Uterus (tissue), 4 donors: Measurements from ENCODE around the gene BOLA3. TPM values are rescaled to one million over a fixed set of nuclear protein-coding genes. Genes with fewer than 3 reads are reported as not detected.

Source experiments
- DNase-seq, 2 donors: peaks; one replicate each; pipeline ENCODE4 v3.0.0-alpha.2; 2019 to 2020
- H3K27ac ChIP-seq, 2 donors: fragments of 200-600 bp; sonication (generic); 1 replicate in 1 of 2; 2 replicates in 1 of 2; pipeline ENCODE4 v1.5.1; 2016 to 2018
- H3K27me3 ChIP-seq, 2 donors: fragments of 200-600 bp; sonication (generic); one replicate each; pipeline ENCODE4 v1.5.1; 2018 to 2019; ENCODE audit warnings: control low read depth in 1 of 2
- H3K36me3 ChIP-seq, 2 donors: fragments of 200-600 bp; sonication (generic); one replicate each; pipeline ENCODE4 v1.5.1; 2019; ENCODE audit warnings: control low read depth in 1 of 2
- H3K4me1 ChIP-seq, 2 donors: fragments of 200-600 bp; sonication (generic); one replicate each; pipeline ENCODE4 v1.5.1; 2018 to 2019; ENCODE audit warnings: control low read depth in 1 of 2
- H3K4me3 ChIP-seq, 2 donors: fragments of 200-600 bp; sonication (generic); 1 replicate in 1 of 2; 2 replicates in 1 of 2; pipeline ENCODE4 v1.5.1; 2018 to 2019; ENCODE audit warnings: mild to moderate bottlenecking in 1 of 2
- H3K9me3 ChIP-seq, 2 donors: fragments of 200-600 bp; sonication (generic); one replicate each; pipeline ENCODE4 v1.5.1; 2019; ENCODE audit warnings: control low read depth in 1 of 2
- CTCF ChIP-seq, 4 experiments: fragments of 200-600 bp in 2 of 4; fragments of 450-650 bp in 2 of 4; sonication (generic) in 2 of 4; IDR thresholded peaks; one replicate each; pipeline ENCODE4 v1.5.1; 2016 to 2019; ENCODE audit warnings: antibody characterized with exemption in 4 of 4, mild to moderate bottlenecking in 2 of 4, moderate library complexity in 1 of 4
- POLR2A ChIP-seq, 2 donors: fragments of 450-650 bp; IDR thresholded peaks; one replicate each; pipeline ENCODE4 v1.6.1; 2016; ENCODE audit warnings: antibody characterized with exemption in 2 of 2, mild to moderate bottlenecking in 1 of 2, moderate library complexity in 1 of 2
- intact Hi-C: fragments of 100-400 bp; cut with DNase I; formaldehyde crosslinking; loops from one replicate; pipeline ENCODE4 v1.15.1; 2023; ENCODE audit warnings: low total_unique reads
- total RNA-seq, 4 donors: library from RNA; depleted of rRNA in 3 of 4; stranded (reverse); fragments of >200 nt in 3 of 4; gene quantifications; one replicate each; pipeline versions ENCODE4 v1.1.0 to v1.2.4, GENCODE V29; 2014 to 2023
- donor health status: DM: yes; HTN: yes; CAD: no.

BOLA3 gene
- total RNA-seq, 4 donors from 2014 or later = 9.1 to 54.4 (median 16.1) TPM

- TF ChIP-seq CTCF (IDR thresholded peaks at IDR 0.05) (no peak), POLR2A (IDR thresholded peaks at IDR 0.05) (no peak)
- H3K4me1 ChIP-seq = peaks cover 0 to 14% of the 10 kb centered on the region in 2 donors
- peak overlapping the region; percentile 68 to 77 for H3K27ac ChIP-seq
- intact Hi-C loops = no loop called here
- H3K4me3 ChIP-seq = peak overlapping the region; percentile 52 to 82
- DNase-seq = no peak
- H3K36me3 ChIP-seq = no peaks in the 10 kb centered on the region
- no peaks in the 10 kb centered on the region for H3K9me3 ChIP-seq
- no peaks in the 10 kb centered on the region for H3K27me3 ChIP-seq
Observed at GRCh38 chr2:74148457-74149246, 940 bp upstream of the BOLA3 start.

GRCh38 chr2:74146929-74147726, 584 bp downstream of the BOLA3 start:
- no peaks in the 10 kb centered on the region for H3K36me3 ChIP-seq
- intact Hi-C loops = no loop called here
- no peak for DNase-seq
- H3K4me1 ChIP-seq = peaks cover 0 to 14% of the 10 kb centered on the region in 2 donors
- TF ChIP-seq POLR2A (IDR thresholded peaks at IDR 0.05) (no peak), CTCF (IDR thresholded peaks at IDR 0.05) (no peak)
- H3K4me3 ChIP-seq = peak overlapping the region; percentile 52 to 82
- no peaks in the 10 kb centered on the region for H3K27me3 ChIP-seq
- peak overlapping the region; percentile 68 to 77 for H3K27ac ChIP-seq
- no peaks in the 10 kb centered on the region for H3K9me3 ChIP-seq

DNA sequence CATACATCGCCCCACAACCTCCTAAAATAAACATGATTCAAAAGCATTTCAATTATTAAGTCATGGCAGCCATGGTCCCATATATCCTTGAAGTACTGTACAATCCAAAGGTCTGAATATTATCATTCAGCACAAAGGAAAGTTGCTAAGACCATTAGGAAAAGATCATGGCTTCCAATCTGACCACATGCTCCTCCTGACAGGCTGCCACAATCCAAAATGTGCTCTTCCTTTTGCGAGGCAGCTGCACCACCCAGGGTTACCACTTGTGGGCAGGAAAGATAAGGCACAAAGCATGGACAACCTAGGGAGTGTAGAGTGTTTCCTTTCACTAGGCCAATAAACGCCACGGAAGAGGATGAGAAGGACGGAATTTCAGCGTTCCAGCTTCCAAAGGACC, 5.4 kb downstream of the BOLA3 start:
- Histone ChIP-seq H3K27ac (no peak overlapping the region), H3K27me3 (no peaks in the 10 kb centered on the region), H3K36me3 (no peaks in the 10 kb centered on the region), H3K4me1 (peaks cover 0 to 10% of the 10 kb centered on the region in 2 donors), H3K9me3 (no peaks in the 10 kb centered on the region), H3K4me3 (no peak overlapping the region)
- DNase-seq = no peak
- intact Hi-C loops = no loop called here
- no peak for TF ChIP-seq CTCF (IDR thresholded peaks at IDR 0.05)
- TF ChIP-seq POLR2A (IDR thresholded peaks at IDR 0.05) = no peak

DNA sequence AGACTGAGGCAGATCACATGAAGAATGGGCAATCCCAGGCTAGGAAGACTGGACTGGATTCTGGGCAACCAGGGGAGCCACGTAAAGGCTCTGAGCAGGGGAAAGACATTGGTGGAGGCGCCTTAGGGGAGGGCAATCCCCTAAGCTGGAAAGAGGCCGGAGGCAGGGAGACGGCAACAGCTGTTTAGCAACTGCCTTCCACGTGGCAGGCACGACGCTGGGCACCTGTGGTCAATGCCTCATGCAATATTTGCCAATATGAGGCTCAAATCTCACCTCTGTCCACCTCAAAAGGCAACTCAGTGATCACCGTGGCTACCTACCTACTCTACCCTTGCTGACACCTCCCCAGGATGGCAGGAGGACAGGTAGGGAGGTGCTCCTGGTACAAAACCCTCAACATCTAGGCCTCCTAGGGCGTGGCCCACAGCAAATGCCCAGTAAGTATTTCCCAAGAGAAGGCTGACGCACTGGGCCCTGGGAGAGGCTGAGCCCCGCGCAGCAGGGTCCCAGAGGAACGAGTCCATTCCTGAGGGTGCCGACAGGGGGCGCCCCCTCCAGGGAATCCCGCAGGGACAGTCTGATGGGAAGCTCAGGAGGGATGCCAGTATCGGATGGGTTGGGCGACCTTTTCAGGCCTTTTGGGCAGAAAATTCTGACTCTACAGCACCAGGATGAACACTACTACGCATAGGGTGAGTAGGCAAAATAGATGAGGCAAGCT, 8.9 kb downstream of the BOLA3 start:
- Histone ChIP-seq H3K27me3 (no peaks in the 10 kb centered on the region), H3K36me3 (no peaks in the 10 kb centered on the region), H3K9me3 (no peaks in the 10 kb centered on the region), H3K4me1 (no peaks in the 10 kb centered on the region), H3K4me3 (no peak overlapping the region), H3K27ac (no peak overlapping the region)
- TF ChIP-seq CTCF (IDR thresholded peaks at IDR 0.05) (no peak), POLR2A (IDR thresholded peaks at IDR 0.05) (no peak)
- DNase-seq = no peak
- intact Hi-C loops = no loop called here
